Suprapubic skin (tissue), 4 donors: ENCODE measurements around the gene LARGE1. TPM values are rescaled to one million over a fixed set of nuclear protein-coding genes. Genes with fewer than 3 reads are reported as not detected.

Experiments
- DNase-seq, 2 donors: peaks; one replicate each; pipeline ENCODE4 v3.0.0-alpha.2; 2019; ENCODE audit warnings: low spot score in 2 of 2
- H3K27ac ChIP-seq: fragments of 200-600 bp; sonication (generic); one replicate; pipeline ENCODE4 v1.5.1; 2019
- H3K27me3 ChIP-seq: fragments of 200-600 bp; sonication (generic); one replicate; pipeline ENCODE4 v1.5.1; 2019
- H3K36me3 ChIP-seq: fragments of 200-600 bp; sonication (generic); one replicate; pipeline ENCODE4 v1.5.1; 2019
- H3K4me1 ChIP-seq: fragments of 200-600 bp; sonication (generic); one replicate; pipeline ENCODE4 v1.5.1; 2019
- H3K4me3 ChIP-seq: fragments of 200-600 bp; sonication (generic); one replicate; pipeline ENCODE4 v1.5.1; 2019; ENCODE audit warnings: mild to moderate bottlenecking
- H3K9me3 ChIP-seq: fragments of 200-600 bp; sonication (generic); one replicate; pipeline ENCODE4 v1.5.1; 2019
- EP300 ChIP-seq: sonication (generic); formaldehyde crosslinking; IDR thresholded peaks from one replicate; pipeline ENCODE4 v1.6.1; 2017; ENCODE audit warnings: antibody characterized with exemption
- POLR2A ChIP-seq, 2 donors: fragments of 450-650 bp; IDR thresholded peaks; one replicate each; pipeline ENCODE4 v1.6.1; 2017; ENCODE audit warnings: antibody characterized with exemption in 2 of 2, mild to moderate bottlenecking in 2 of 2, moderate library complexity in 2 of 2
- POLR2AphosphoS5 ChIP-seq, 3 donors: sonication (generic); formaldehyde crosslinking; IDR thresholded peaks; one replicate each; pipeline ENCODE4 v1.6.1; 2017; ENCODE audit warnings: antibody characterized with exemption in 3 of 3
- WGBS: methylation state at CpG from one replicate; pipeline ENCODE4 v1.1.5; 2018; 5-methylcytosine and 5-hydroxymethylcytosine counted together
- total RNA-seq, 4 donors: library from RNA; depleted of rRNA; stranded (reverse); fragments of >200 nt; gene quantifications; one replicate each; pipeline ENCODE4 v1.1.0, GENCODE V29; 2016
- TF ChIP-seq, protein P1 (sequence below), 2 donors: fragments of 200-600 bp in 1 of 2; fragments of 450-650 bp in 1 of 2; sonication (generic) in 1 of 2; IDR thresholded peaks; one replicate each; pipeline ENCODE4 v1.5.1; 2016 to 2019; ENCODE audit warnings: antibody characterized with exemption in 2 of 2, mild to moderate bottlenecking in 1 of 2, moderate library complexity in 1 of 2

Gene LARGE1
- total RNA-seq, 4 donors from 2014 or later, result 12.1 to 41.6 (median 21.1) TPM

DNA sequence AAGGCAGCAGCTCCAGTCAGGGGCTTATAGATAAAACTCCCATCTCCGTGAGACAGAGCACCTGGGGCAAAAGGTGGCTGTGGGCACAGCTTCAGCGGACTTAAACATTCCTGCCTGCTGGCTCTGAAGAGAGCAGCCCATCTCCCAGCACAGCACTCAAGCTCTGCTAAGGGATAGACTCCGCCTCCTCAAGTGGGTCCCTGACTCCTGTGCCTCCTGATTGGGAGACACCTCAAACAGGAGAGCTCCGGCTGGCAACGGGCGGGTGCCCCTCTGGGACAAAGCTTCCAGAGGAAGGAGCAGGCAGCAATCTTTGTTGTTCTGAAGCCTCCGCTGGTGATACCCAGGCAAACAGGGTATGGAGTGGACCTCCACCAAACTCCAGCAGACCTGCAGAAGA is 279.4 kb downstream of the LARGE1 start:
- H3K27ac ChIP-seq, result no peak overlapping the region
- WGBS, result 91% methylated on average over 6 of the region's 7 CpGs

DNA sequence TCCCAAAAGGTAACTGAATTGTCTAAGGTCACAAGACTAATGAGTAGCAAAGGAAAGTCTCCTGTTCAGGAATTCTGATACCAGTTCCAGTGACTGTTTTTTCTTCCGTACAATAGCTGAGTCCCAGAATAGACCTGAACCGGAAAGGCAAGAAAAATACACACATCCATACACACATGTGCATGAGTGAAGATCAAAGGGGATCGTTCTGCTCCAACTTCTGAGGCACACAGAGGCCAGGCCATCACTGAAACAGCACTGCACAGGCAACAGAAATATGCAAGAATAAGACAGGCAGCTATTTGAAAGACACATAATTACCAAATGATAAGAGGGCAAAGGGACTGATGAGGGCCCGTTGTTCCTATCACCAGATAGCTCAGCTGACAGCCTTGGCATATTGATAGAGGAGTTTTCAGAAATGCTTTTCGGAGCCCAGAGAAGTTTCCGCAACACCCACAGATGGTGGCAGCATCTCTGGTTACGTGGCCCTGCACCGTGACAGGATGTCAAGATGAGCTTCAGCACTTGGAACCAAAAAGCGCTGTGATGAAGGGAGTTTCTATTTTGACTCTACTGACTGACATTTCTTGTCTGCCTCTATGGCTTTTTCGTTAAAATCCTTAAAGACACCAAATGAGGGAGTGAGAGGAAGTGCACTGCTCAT is 280.6 kb downstream of the LARGE1 start:
- 79% methylated on average over 10 of the region's 10 CpGs for WGBS
- TF ChIP-seq, protein P1, sequence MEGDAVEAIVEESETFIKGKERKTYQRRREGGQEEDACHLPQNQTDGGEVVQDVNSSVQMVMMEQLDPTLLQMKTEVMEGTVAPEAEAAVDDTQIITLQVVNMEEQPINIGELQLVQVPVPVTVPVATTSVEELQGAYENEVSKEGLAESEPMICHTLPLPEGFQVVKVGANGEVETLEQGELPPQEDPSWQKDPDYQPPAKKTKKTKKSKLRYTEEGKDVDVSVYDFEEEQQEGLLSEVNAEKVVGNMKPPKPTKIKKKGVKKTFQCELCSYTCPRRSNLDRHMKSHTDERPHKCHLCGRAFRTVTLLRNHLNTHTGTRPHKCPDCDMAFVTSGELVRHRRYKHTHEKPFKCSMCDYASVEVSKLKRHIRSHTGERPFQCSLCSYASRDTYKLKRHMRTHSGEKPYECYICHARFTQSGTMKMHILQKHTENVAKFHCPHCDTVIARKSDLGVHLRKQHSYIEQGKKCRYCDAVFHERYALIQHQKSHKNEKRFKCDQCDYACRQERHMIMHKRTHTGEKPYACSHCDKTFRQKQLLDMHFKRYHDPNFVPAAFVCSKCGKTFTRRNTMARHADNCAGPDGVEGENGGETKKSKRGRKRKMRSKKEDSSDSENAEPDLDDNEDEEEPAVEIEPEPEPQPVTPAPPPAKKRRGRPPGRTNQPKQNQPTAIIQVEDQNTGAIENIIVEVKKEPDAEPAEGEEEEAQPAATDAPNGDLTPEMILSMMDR (IDR thresholded peaks at IDR 0.05), result no peak
- TF ChIP-seq POLR2A (IDR thresholded peaks at IDR 0.05), result no peak
- no peak for TF ChIP-seq EP300
- TF ChIP-seq POLR2AphosphoS5 (IDR thresholded peaks at IDR 0.05), result no peak

More for the DNA sequence above, 279.4 kb downstream of the LARGE1 start:
- H3K4me1 ChIP-seq, result no peaks in the 10 kb centered on the region
- DNase-seq, result no peak
- H3K9me3 ChIP-seq, result no peaks in the 10 kb centered on the region
- TF ChIP-seq EP300, result no peak
- H3K27me3 ChIP-seq, result no peaks in the 10 kb centered on the region
- no peak overlapping the region for H3K4me3 ChIP-seq
- peaks cover 3% of the 10 kb centered on the region for H3K36me3 ChIP-seq

DNA sequence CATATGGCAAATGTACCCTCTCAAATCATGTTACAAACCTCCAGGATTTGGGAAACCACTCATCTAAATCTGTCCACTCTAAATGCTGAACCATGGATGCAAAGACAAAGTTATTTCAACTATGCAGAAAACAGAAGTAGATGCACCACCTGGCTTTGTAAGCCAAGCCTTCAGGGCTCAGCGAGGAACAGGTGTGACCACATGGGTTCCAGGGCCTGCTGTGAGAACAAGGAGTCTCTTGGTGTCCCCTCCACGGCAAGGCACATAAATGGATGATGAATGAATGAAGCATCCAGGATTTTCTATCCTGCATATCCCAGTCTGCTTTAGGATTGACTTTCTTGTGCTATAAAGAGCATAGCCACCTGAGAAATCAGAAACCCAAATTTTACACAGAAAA is 284.5 kb downstream of the LARGE1 start:
- DNase-seq, result no peak
- 61% methylated on average over 2 of the region's 2 CpGs for WGBS
- Histone ChIP-seq H3K4me3 (no peak overlapping the region), H3K9me3 (no peaks in the 10 kb centered on the region), H3K36me3 (peaks cover 1% of the 10 kb centered on the region), H3K27ac (no peak overlapping the region), H3K4me1 (no peaks in the 10 kb centered on the region), H3K27me3 (no peaks in the 10 kb centered on the region)
- TF ChIP-seq, protein P1 (IDR thresholded peaks at IDR 0.05), result no peak
- TF ChIP-seq POLR2AphosphoS5 (IDR thresholded peaks at IDR 0.05) (no peak), POLR2A (IDR thresholded peaks at IDR 0.05) (no peak), EP300 (no peak)

More for the DNA sequence above, 280.6 kb downstream of the LARGE1 start:
- Histone ChIP-seq H3K36me3 (peaks cover 3% of the 10 kb centered on the region), H3K4me3 (no peak overlapping the region), H3K4me1 (no peaks in the 10 kb centered on the region), H3K27me3 (no peaks in the 10 kb centered on the region), H3K9me3 (no peaks in the 10 kb centered on the region), H3K27ac (no peak overlapping the region)
- no peak for DNase-seq

DNA sequence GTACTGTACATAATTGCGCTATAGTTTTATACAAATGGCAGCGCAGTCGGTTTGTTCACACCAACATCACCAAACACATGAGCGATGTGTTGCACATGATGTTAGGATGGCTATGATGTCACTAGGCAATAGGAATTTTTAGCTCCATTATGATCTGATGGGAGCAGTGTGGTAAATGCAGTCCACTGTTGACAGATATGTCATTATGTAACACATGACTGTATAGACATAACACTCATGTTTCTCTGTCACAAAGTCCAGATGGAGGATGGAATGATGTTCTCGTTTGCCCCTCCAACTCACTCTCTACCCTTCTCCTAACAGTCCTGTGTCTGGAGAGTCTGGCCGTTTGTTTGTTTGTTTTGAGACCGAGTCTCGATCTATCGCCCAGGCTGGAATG is 288.5 kb downstream of the LARGE1 start:
- Histone ChIP-seq H3K4me3 (no peak overlapping the region), H3K9me3 (no peaks in the 10 kb centered on the region), H3K4me1 (no peaks in the 10 kb centered on the region), H3K36me3 (no peaks in the 10 kb centered on the region), H3K27me3 (no peaks in the 10 kb centered on the region), H3K27ac (no peak overlapping the region)
- DNase-seq, result no peak
- WGBS, result 97% methylated on average over 9 of the region's 9 CpGs
- TF ChIP-seq POLR2AphosphoS5 (IDR thresholded peaks at IDR 0.05), result no peak
- no peak for TF ChIP-seq EP300
- no peak for TF ChIP-seq POLR2A (IDR thresholded peaks at IDR 0.05)
- TF ChIP-seq, protein P1 (IDR thresholded peaks at IDR 0.05), result no peak

DNA sequence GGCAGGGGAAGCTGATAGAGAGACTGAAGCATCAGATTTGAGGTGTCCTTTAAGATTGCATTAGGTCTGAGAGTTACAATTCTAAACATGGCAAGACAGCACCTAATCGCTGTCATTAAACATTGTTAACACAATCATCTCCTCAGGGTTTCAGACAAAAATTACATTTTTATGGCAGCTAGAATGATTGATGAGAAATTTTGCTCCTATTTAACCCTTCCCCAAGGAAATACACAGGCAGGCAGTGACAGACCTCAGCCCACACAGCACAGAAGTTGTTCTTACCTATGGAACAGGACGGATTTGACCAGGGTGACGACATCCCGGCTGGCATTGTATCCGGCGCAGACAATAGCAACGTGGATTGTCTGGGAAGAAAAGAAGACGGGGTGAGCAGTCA is 294.3 kb downstream of the LARGE1 start:
- no peak overlapping the region for H3K27ac ChIP-seq
- no peaks in the 10 kb centered on the region for H3K27me3 ChIP-seq
- no peaks in the 10 kb centered on the region for H3K9me3 ChIP-seq
- no peak overlapping the region for H3K4me3 ChIP-seq
- DNase-seq, result no peak
- H3K36me3 ChIP-seq, result no peaks in the 10 kb centered on the region
- no peak for TF ChIP-seq EP300
- TF ChIP-seq, protein P1 (IDR thresholded peaks at IDR 0.05), result no peak
- no peak for TF ChIP-seq POLR2AphosphoS5 (IDR thresholded peaks at IDR 0.05)
- no peak for TF ChIP-seq POLR2A (IDR thresholded peaks at IDR 0.05)
- H3K4me1 ChIP-seq, result no peaks in the 10 kb centered on the region
- WGBS, result 86% methylated on average over 8 of the region's 8 CpGs

DNA sequence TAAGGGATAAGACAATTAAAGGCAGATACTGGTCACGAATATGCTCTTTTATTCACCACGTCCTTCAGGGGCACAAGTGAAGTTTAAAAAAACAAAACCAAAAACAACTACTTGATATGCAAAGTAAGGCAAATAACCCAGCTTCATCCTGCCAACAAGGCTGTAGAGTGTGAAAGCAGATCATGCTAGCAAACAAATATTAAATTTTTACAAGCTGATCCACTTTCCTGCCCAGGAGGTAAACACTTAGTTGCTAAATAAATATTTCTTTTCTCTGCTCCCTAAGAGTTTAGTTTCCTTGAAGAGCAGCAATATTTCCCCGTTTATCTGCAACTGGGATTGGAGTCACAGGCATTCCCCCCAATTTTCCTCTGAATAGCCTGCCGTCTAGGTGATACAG is 300.2 kb downstream of the LARGE1 start:
- no peaks in the 10 kb centered on the region for H3K9me3 ChIP-seq
- DNase-seq, result no peak
- no peak overlapping the region for H3K4me3 ChIP-seq
- no peaks in the 10 kb centered on the region for H3K36me3 ChIP-seq
- TF ChIP-seq POLR2A (IDR thresholded peaks at IDR 0.05) (no peak), EP300 (no peak), POLR2AphosphoS5 (IDR thresholded peaks at IDR 0.05) (no peak)
- TF ChIP-seq, protein P1 (IDR thresholded peaks at IDR 0.05), result no peak
- H3K4me1 ChIP-seq, result no peaks in the 10 kb centered on the region
- 90% methylated on average over 4 of the region's 4 CpGs for WGBS
- no peak overlapping the region for H3K27ac ChIP-seq
- H3K27me3 ChIP-seq, result no peaks in the 10 kb centered on the region
